LoVo (cell line): ENCODE data around the gene OVCH2.
"Not testable (repeated sequence)": the region's sequence is repeated elsewhere in the genome, so short reads cannot be mapped to it uniquely, and the experiment has no call there.

ENCODE experiments used
- DNase-seq: peaks from one replicate; pipeline ENCODE4 v3.0.0-alpha.2; 2016; ENCODE audit warnings: low spot score

The OVCH2 gene

GRCh38 chr11:7671347-7672215 is 34.7 kb downstream of the OVCH2 start:
- no peak for DNase-seq

- no peak for DNase-seq
Observed at GRCh38 chr11:7670641-7671040, 35.6 kb downstream of the OVCH2 start.

DNA sequence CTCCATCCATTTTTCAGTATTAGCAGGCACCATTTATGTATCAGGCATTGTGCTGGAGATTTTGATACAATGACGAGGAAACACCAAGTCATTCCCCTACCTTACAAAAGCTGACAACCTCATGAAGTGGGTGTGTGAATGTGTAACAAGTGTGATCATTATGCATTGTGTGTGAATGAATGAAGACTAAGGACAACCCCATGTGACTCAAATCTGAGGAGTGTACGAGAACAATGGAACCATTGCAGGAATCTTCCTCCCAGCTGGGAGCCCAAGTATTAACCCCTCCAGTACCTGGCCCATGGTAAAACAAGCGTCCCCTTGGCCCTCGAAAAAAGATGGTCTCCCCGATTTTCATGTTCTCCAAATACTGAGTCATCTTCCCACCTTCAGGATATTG is 37.4 kb downstream of the OVCH2 start:
- no peak for DNase-seq

GRCh38 chr11:7668464-7668863 is 37.8 kb downstream of the OVCH2 start:
- DNase-seq: no peak

GRCh38 chr11:7667460-7667859 is 38.8 kb downstream of the OVCH2 start:
- no peak for DNase-seq

DNA sequence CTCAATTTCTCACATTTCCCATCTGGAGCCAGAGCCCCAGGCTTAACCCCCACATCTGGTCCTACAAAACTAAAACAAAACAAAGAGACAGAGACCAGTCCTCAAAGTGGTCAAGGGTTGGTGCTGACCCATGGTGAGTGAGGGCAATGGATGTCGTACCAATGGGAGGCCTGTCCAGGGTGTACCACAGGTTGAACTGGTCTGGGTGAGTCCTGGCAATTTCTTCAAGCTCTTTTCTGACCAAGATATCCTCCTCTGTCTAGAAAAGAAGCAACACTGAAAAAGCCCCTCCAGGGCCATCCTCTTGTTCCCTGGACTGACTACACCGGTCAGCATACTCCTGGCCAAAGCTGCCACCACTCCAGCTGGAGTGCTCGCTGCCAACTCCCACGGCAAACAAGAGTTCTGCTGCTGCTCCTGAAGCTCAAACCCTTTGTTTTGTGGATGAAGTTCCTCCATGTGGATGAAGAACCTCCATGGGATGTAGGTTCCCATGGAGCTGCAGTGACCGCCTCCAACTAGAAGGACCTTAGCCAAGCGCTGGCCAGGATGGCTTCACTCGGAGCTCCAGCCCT is 39.9 kb downstream of the OVCH2 start:
- DNase-seq: no peak

- peak; percentile 84 for DNase-seq
Observed at GRCh38 chr11:7665473-7666291, 40.6 kb downstream of the OVCH2 start.

DNA sequence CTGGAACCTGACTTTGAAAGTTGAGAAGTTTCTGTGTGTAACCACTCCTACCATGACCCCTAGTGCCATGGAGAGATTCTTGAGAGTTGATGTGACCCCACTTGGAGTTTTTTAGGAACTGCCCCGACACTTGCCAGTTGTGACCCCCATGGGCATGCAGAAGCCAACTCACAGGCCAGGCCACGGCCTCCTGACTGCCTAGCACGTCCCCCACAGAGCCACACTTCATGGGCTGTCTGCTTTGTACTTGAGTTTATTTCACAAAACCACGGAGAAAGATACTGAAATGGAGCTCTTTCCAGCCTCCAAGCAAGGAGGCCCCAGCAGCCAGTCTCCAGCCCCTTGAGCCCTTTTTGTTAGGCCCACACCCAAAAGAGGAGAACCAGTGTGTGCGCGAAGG is 41.4 kb downstream of the OVCH2 start:
- DNase-seq: no peak

DNA sequence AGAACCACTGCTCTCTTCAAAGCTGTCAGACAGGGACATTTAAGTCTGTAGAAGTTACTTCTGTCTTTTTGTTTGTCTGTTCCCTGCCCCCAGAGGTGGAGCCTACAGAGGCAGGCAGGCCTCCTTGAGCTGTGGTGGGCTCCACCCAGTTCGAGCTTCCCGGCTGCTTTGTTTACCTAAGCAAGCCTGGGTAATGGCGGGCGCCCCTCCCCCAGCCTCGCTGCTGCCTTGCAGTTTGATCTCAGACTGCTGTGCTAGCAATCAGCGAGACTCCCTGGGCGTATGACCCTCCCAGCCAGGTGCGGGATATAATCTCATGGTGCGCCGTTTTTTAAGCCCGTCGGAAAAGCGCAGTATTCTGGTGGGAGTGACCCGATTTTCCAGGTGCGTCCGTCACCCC is 42.7 kb downstream of the OVCH2 start:
- not testable (repeated sequence) for DNase-seq

DNA sequence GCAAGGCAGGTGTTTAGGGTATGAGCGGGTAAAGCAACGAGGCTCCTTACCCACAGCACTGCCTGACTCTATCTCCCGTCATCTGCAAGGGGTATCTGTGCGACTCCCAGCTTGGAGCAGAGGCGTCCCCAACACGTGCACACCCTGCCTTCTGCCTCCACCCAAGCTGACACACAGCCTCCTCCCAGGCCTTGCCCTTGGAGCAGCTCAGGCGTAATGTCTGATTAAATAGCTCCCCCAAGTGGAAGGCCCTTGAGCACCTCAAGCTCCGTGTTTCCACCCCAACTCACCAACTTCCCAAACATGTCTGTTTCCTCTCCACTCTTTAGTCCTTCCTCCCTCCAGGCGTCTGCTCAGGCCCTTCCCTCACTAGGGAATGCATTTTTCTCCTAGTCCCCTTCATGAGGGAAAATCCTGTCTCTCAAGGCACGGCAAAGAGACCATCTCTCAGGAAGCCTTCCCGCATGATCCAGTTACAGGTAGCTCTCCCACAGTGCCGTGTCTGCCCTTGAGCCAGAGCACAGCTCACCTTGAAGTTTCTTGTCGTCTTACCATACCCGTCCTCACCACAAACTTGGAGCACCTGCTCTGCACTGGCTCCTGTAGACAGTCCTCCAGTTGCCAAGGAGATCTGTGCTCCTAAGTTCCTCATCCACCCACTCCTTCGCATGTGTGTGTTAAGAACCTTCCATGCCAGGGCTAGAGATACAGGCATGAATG is 48.8 kb downstream of the OVCH2 start:
- DNase-seq: peak; percentile 35

DNA sequence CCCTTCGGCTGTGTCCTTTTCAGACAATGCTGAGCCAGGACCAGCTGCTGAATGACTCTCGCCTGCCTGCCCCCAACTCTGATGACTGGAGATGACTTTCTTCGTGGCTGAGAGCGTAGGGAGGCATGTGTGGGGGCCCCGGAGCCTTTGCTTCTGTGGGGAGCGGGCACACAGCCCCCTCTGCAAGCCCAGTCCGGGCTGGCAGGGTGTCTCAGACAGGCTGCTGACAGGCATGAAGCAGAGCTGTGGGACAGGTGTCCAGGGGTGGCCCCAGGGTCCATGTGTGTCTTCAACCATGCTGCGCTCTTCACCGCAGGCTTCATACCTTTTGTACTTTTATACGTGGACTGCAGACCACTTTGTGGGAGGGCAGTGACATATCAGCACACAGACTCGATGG is 49.6 kb downstream of the OVCH2 start:
- DNase-seq: no peak

GRCh38 chr11:7655253-7656217 is 50.7 kb downstream of the OVCH2 start:
- no peak for DNase-seq

GRCh38 chr11:7654195-7654705 is 52.0 kb downstream of the OVCH2 start:
- DNase-seq: no peak

DNA sequence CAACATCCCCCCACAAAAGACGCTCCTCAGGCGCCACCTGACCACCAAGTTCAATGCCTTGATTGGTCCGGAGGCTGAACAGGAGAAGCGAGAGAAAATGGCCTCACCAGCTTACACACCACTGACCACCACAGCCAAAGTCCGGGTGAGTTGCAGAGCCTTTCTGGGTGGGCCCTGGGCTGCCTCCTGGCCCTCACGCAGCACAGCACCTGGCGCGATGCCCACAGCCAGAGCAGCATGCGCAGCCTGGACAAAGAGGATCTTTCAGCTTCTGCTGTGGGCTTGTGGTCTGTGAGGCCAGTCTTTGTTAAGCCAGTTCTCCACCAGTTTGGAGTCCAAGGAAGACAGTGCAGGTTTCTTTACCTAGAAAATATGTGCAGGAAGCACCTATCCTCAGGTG is 54.6 kb downstream of the OVCH2 start:
- no peak for DNase-seq

DNA sequence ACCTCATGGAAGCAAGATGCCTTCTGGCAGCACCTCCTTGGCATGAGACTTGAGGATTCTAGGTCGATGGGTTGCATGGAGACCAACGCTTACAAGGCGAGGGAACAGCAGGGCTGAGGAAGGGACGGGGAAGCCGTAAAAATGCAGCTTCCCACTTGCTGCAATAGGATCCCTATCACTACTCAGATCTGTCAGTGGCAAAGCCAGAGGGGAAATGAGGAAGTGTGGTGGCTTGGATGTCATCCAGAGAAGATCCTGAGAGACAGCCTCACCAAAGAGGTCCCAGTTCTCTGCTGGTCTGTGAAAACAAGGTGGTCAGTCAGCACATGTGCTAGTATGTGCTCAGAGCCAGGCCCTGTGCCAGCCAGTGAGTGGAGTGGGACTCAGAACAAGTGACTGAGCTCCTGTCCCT is 55.1 kb downstream of the OVCH2 start:
- DNase-seq: no peak

- DNase-seq: no peak
Observed at GRCh38 chr11:7648264-7648663, 58.0 kb downstream of the OVCH2 start.

- no peak for DNase-seq
Observed at GRCh38 chr11:7646866-7647265, 59.4 kb downstream of the OVCH2 start.

GRCh38 chr11:7645206-7645605 is 61.1 kb downstream of the OVCH2 start:
- no peak for DNase-seq

- DNase-seq: no peak
Observed at GRCh38 chr11:7643314-7643713, 63.0 kb downstream of the OVCH2 start.

DNA sequence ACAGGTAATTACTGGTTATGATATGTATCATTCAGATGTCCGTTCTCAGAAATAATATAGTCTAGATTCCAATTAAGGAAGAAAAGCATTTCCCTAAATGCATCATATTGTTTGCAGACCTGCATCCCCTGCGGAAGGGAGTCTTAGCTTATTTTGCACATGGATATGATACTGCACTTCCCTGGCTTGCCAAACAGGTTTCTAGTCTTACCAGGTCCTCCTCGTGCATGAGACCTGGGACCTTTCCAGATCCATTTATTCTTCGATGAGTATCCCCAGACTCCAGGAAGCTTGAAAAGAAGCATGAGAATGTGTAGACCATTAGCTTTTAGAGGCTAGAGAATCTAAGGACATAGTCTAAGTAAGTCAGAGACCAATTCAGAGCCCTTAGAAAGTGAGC is 63.5 kb downstream of the OVCH2 start:
- no peak for DNase-seq

GRCh38 chr11:7640816-7641215 is 65.5 kb downstream of the OVCH2 start:
- no peak for DNase-seq
